ENCODE data around the gene PCDHGA9. TPM values are rescaled to one million over a fixed set of nuclear protein-coding genes. Genes with fewer than 3 reads are reported as not detected.
"Not testable (repeated sequence)": the region's sequence is repeated elsewhere in the genome, so short reads cannot be mapped to it uniquely, and the experiment has no call there.

Gene PCDHGA9
- total RNA-seq, 4 donors from 2014 or later, result 4.9 to 20.8 (median 7.9) TPM

DNA sequence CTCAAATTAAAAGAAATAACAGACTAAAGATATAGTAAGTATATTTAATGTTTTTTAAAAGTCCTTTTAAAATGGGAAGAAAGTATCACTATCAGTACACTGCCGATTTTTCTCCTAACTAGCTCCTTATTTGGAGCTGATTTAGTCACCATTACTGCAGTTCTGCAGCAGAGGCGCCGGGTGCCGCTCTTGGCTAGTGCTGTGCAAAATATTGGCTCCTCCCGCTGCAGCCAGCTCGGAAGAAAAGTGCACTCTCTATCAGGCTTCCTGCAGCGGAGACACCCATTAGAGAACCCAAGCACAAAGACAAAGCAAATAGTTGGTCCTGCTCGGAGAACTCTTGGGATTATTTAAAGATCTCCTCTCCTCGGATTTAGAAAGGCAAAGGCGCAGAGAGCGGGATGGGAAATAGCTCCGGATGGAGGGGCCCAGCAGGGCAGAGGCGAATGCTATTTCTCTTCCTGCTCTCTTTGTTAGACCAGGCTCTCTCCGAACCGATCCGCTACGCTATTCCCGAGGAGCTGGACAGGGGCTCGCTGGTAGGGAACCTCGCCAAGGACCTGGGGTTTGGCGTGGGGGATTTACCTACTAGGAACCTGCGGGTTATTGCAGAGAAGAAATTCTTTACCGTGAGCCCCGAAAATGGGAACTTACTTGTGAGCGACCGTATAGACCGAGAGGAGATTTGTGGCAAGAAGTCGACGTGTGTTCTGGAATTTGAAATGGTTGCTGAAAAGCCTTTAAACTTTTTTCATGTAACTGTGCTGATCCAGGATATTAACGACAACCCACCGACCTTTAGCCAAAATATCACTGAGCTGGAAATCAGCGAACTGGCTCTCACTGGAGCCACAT lies 32.4 kb upstream of the PCDHGA9 start, which contains the start of gene PCDHGB3:
Gene PCDHGB3 (plus strand): TSS at position 249 of the 855 bp plus-strand sequence. CDS start 153 bp downstream, at position 402.
- 21% methylated on average over 32 of the region's 32 CpGs for WGBS
- no peak for DNase-seq (ENCODE audit: low spot score in 2 of 2)
- no peaks in the 10 kb centered on the region for H3K36me3 ChIP-seq
- H3K4me3 ChIP-seq, result peak within 1 kb of the TSS; percentile 37
- no peak within 1 kb of the TSS for H3K27ac ChIP-seq
- TF ChIP-seq POLR2A (IDR thresholded peaks at IDR 0.05) (no peak), EP300 (IDR thresholded peaks at IDR 0.05) (no peak), POLR2AphosphoS5 (IDR thresholded peaks at IDR 0.05) (no peak)
- TF ChIP-seq, protein P1, sequence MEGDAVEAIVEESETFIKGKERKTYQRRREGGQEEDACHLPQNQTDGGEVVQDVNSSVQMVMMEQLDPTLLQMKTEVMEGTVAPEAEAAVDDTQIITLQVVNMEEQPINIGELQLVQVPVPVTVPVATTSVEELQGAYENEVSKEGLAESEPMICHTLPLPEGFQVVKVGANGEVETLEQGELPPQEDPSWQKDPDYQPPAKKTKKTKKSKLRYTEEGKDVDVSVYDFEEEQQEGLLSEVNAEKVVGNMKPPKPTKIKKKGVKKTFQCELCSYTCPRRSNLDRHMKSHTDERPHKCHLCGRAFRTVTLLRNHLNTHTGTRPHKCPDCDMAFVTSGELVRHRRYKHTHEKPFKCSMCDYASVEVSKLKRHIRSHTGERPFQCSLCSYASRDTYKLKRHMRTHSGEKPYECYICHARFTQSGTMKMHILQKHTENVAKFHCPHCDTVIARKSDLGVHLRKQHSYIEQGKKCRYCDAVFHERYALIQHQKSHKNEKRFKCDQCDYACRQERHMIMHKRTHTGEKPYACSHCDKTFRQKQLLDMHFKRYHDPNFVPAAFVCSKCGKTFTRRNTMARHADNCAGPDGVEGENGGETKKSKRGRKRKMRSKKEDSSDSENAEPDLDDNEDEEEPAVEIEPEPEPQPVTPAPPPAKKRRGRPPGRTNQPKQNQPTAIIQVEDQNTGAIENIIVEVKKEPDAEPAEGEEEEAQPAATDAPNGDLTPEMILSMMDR (IDR thresholded peaks at IDR 0.05), result peak in 1 of 2 donors; percentile 27
- H3K9me3 ChIP-seq, result peaks cover 63% of the 10 kb centered on the region
- H3K4me1 ChIP-seq, result no peaks in the 10 kb centered on the region
- H3K27me3 ChIP-seq, result peaks cover 15% of the 10 kb centered on the region

DNA sequence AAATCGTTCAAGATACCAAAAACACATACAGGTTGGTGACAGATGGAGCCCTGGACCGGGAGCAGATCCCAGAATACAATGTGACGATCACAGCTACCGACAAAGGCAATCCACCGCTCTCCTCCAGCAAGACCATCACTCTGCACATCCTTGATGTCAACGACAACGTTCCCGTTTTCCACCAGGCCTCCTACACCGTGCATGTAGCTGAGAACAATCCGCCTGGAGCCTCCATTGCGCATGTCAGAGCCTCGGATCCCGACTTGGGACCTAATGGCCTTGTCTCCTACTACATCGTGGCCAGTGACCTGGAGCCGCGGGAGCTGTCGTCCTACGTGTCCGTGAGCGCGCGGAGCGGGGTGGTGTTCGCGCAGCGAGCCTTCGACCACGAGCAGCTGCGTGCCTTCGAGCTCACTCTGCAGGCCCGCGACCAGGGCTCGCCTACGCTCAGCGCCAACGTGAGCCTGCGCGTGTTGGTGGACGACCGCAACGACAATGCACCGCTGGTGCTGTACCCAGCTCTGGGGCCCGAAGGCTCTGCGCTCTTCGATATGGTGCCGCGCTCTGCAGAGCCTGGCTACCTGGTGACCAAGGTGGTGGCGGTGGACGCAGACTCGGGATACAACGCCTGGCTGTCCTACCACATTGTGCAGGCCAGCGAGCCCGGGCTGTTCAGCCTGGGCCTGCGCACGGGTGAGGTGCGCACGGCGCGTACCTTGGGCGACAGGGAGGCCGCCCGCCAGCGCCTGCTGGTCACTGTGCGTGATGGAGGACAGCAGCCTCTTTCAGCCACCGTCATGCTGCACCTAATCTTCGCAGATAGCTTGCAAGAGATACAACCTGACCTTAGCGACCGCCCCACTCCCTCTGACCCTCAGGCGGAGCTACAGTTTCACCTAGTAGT lies 30.8 kb upstream of the PCDHGA9 start:
- Histone ChIP-seq H3K27me3 (peaks cover 12% of the 10 kb centered on the region), H3K4me3 (no peak overlapping the region), H3K9me3 (peaks cover 62% of the 10 kb centered on the region), H3K4me1 (no peaks in the 10 kb centered on the region), H3K27ac (no peak overlapping the region), H3K36me3 (no peaks in the 10 kb centered on the region)
- WGBS, result 31% methylated on average over 18 of the region's 69 CpGs
- no peak for DNase-seq (ENCODE audit: low spot score in 2 of 2)
- TF ChIP-seq POLR2A (IDR thresholded peaks at IDR 0.05) (no peak), POLR2AphosphoS5 (IDR thresholded peaks at IDR 0.05) (no peak), EP300 (IDR thresholded peaks at IDR 0.05) (no peak)
- TF ChIP-seq, protein P1 (IDR thresholded peaks at IDR 0.05), result no peak

DNA sequence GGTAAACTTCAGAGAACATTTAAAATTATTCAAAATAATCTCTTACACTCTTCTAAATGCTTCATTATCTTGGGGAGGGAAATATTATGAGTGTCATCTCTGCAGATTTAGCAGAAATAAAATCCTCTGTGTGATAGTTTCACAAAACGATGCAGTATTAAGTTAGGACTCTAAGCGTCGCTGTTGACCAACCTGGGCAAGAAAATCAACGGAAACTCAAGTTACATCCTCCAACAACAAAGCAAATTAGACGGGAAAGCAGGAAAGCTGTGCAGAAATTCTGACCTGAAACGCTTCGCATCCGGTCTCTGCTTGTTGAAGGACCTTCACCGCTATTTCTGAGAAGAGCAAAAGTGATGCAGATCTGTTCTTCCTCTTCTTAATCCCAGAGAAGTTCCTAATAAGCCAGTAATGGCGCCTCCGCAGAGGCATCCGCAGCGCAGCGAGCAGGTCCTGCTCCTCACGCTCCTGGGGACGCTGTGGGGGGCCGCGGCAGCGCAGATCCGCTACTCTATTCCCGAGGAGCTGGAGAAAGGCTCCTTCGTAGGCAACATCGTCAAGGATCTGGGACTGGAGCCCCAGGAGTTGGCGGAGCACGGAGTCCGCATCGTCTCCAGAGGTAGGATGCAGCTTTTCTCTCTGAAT lies 28.8 kb upstream of the PCDHGA9 start, which contains the start of gene PCDHGA6:
Gene PCDHGA6 (plus strand): TSS at position 219 of the 645 bp plus-strand sequence. CDS start 193 bp downstream, at position 412.
- H3K27ac ChIP-seq, result no peak within 1 kb of the TSS
- peaks cover 60% of the 10 kb centered on the region for H3K9me3 ChIP-seq
- peaks cover 9% of the 10 kb centered on the region for H3K27me3 ChIP-seq
- TF ChIP-seq POLR2AphosphoS5 (IDR thresholded peaks at IDR 0.05), result no peak
- TF ChIP-seq EP300 (IDR thresholded peaks at IDR 0.05), result no peak
- TF ChIP-seq, protein P1 (IDR thresholded peaks at IDR 0.05), result no peak
- TF ChIP-seq POLR2A (IDR thresholded peaks at IDR 0.05), result no peak
- H3K4me1 ChIP-seq, result no peaks in the 10 kb centered on the region
- WGBS, result 23% methylated on average over 23 of the region's 27 CpGs
- peak within 1 kb of the TSS; percentile 29 for H3K4me3 ChIP-seq
- DNase-seq (ENCODE audit: low spot score in 2 of 2), result no peak
- no peaks in the 10 kb centered on the region for H3K36me3 ChIP-seq

DNA sequence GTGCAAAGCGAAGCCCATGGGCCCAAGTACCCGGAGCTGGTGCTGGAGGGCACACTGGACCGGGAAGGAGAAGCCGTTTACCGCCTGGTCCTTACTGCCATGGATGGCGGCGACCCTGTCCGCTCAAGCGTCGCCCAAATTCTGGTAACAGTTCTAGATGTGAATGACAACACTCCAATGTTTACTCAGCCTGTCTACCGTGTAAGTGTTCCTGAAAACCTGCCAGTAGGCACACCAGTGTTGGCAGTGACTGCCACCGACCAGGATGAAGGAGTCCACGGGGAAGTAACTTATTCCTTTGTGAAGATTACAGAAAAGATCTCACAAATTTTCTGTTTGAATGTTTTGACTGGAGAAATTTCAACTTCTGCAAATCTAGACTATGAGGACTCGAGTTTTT lies 28.0 kb upstream of the PCDHGA9 start:
- peaks cover 60% of the 10 kb centered on the region for H3K9me3 ChIP-seq
- no peak for DNase-seq (ENCODE audit: low spot score in 2 of 2)
- TF ChIP-seq, protein P1 (IDR thresholded peaks at IDR 0.05), result no peak
- TF ChIP-seq POLR2AphosphoS5 (IDR thresholded peaks at IDR 0.05) (no peak), EP300 (IDR thresholded peaks at IDR 0.05) (no peak), POLR2A (IDR thresholded peaks at IDR 0.05) (no peak)
- H3K4me3 ChIP-seq, result no peak overlapping the region
- H3K4me1 ChIP-seq, result no peaks in the 10 kb centered on the region
- peaks cover 9% of the 10 kb centered on the region for H3K27me3 ChIP-seq
- H3K27ac ChIP-seq, result no peak overlapping the region
- H3K36me3 ChIP-seq, result no peaks in the 10 kb centered on the region
- WGBS, result 65% methylated on average over 13 of the region's 14 CpGs

DNA sequence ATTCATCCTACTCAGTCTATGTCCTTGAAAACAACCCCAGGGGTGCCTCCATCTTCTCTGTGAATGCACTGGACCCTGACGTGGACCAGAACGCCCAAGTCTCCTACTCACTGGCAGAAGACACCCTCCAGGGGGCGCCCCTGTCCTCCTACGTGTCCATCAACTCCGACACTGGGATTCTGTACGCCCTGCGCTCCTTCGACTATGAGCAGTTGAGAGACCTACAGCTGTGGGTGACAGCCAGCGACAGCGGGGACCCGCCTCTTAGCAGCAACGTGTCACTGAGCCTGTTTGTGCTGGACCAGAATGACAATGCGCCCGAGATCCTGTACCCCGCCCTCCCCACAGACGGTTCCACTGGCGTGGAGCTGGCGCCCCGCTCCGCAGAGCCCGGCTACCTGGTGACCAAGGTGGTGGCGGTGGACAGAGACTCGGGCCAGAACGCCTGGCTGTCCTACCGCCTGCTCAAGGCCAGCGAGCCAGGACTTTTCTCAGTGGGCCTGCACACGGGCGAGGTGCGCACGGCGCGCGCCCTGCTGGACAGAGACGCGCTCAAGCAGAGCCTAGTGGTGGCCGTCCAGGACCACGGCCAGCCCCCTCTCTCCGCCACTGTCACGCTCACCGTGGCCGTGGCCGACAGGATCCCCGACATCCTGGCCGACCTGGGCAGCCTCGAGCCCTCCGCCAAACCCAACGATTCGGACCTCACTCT lies 27.0 kb upstream of the PCDHGA9 start:
- not testable (repeated sequence) for H3K4me1 ChIP-seq; H3K27me3 ChIP-seq; DNase-seq (ENCODE audit: low spot score in 2 of 2); H3K36me3 ChIP-seq; H3K27ac ChIP-seq; H3K4me3 ChIP-seq
- 50% methylated on average over 13 of the region's 48 CpGs for WGBS
- H3K9me3 ChIP-seq, result peaks cover 59% of the 10 kb centered on the region

Data from suprapubic skin (tissue), 4 donors.